NCI-H446 (cell line): ENCODE results near the gene DIO2.

ENCODE experiments used
- DNase-seq, 2 experiments: peaks; one replicate each; lab custom pipeline; 2025; lab: John Stamatoyannopoulos, UW

Gene DIO2

GRCh38 chr14:80167793-80168448, 43.4 kb downstream of the DIO2 start:
- DNase-seq, result no peak

- DNase-seq, result no peak
These were observed 46.1 kb downstream of the DIO2 start for GRCh38 chr14:80164991-80165721.

- no peak for DNase-seq
These were observed 58.5 kb downstream of the DIO2 start for GRCh38 chr14:80152763-80153162.

GRCh38 chr14:80152166-80152565, 59.1 kb downstream of the DIO2 start:
- no peak for DNase-seq

- DNase-seq, result no peak
These were observed 61.0 kb downstream of the DIO2 start for GRCh38 chr14:80150301-80150700.
